ENCODE results near the gene BAG1. TPM values are rescaled to one million over a fixed set of nuclear protein-coding genes. Genes with fewer than 3 reads are reported as not detected.

Gene BAG1
- polyA plus RNA-seq, 1 experiment: 17.7 TPM

- no peak for DNase-seq (ENCODE audit: low read depth)
- ChIA-PET POLR2A (no interaction called here), CTCF (interaction anchor here (0.6 to 1.6 kb wide), 4 partner anchors 32 to 339 kb away, joined by 3 to 5 read pairs (median 4); no protein-coding TSS in a partner anchor)
- H3K4me3 ChIP-seq (ENCODE audit: low read depth, low read length): no peak overlapping the region
- TF ChIP-seq CTCF (IDR thresholded peaks at IDR 0.05; ENCODE audit: insufficient read depth, low read depth, low read length): no peak
- H3K27me3 ChIP-seq (ENCODE audit: control insufficient read depth, insufficient read depth, low read length): no peaks in the 10 kb centered on the region
- peaks cover 9% of the 10 kb centered on the region for H3K36me3 ChIP-seq (ENCODE audit: control insufficient read depth, insufficient read depth, low read length)
Measured at GRCh38 chr9:33285502-33285901, 21.0 kb upstream of the BAG1 start.

DNA sequence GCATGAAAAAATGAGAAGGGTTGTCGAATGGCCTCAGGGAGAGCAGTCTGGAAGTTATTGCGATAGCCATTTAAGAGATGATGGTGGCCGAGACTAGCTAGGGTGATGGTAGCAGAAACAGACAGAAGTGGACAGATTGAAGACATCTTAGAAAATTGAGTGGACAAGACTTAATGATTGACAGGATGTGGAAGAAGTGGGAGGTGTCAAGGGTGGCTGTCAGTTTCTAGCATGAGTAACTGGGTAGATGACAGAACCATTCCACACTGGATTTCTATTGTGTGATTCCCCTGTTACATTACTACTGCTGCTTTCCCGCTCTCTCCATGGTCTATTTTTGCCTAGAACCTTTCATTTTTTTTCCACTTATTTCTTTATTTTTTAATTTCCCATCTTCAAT lies 13.0 kb upstream of the BAG1 start:
- DNase-seq (ENCODE audit: low read depth): no peak
- POLR2A ChIA-PET: no interaction called here
- H3K4me3 ChIP-seq (ENCODE audit: low read depth, low read length): no peak overlapping the region
- peaks cover 17% of the 10 kb centered on the region for H3K36me3 ChIP-seq (ENCODE audit: control insufficient read depth, insufficient read depth, low read length)
- no peaks in the 10 kb centered on the region for H3K27me3 ChIP-seq (ENCODE audit: control insufficient read depth, insufficient read depth, low read length)
- no peak for TF ChIP-seq CTCF (IDR thresholded peaks at IDR 0.05; ENCODE audit: insufficient read depth, low read depth, low read length)
- CTCF ChIA-PET: interaction anchor here (1.4 kb wide), 1 partner anchor 175 kb away, joined by 5 read pairs; no protein-coding TSS in a partner anchor

DNA sequence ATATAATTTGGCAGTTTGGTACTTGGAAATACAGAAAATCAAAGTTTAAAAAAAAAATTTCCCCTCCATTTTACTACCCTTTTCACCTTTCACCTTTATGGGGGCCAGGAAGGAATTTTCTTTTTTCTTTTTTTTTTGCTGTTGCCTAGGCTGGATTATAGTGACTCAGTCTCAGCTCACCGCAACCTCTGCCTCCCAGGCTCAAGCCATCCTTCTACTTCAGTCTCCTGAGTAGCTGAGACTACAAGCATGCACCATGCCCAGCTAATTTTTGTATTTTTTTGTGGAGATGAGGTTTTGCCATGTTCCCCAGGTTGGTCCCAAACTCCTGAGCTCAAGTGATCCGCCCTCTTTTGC lies 9.4 kb upstream of the BAG1 start:
- no peak for DNase-seq (ENCODE audit: low read depth)
- no peaks in the 10 kb centered on the region for H3K27me3 ChIP-seq (ENCODE audit: control insufficient read depth, insufficient read depth, low read length)
- CTCF ChIA-PET: interaction anchor here (0.7 to 3.3 kb wide), 5 partner anchors 9 to 178 kb away, joined by 3 to 10 read pairs (median 3); partner anchors contain the start of genes BAG1 and CHMP5
- no peak for TF ChIP-seq CTCF (IDR thresholded peaks at IDR 0.05; ENCODE audit: insufficient read depth, low read depth, low read length)
- peaks cover 15% of the 10 kb centered on the region for H3K36me3 ChIP-seq (ENCODE audit: control insufficient read depth, insufficient read depth, low read length)
- POLR2A ChIA-PET: no interaction called here
- H3K4me3 ChIP-seq (ENCODE audit: low read depth, low read length): no peak overlapping the region

- no peak for TF ChIP-seq CTCF (IDR thresholded peaks at IDR 0.05; ENCODE audit: insufficient read depth, low read depth, low read length)
- no peak for DNase-seq (ENCODE audit: low read depth)
- H3K4me3 ChIP-seq (ENCODE audit: low read depth, low read length): no peak overlapping the region
- ChIA-PET POLR2A (no interaction called here), CTCF (interaction anchor here (0.5 to 3.3 kb wide), 6 partner anchors 9 to 179 kb away, joined by 3 to 10 read pairs (median 4); partner anchors contain the start of genes BAG1 and CHMP5)
- H3K27me3 ChIP-seq (ENCODE audit: control insufficient read depth, insufficient read depth, low read length): no peaks in the 10 kb centered on the region
- peaks cover 15% of the 10 kb centered on the region for H3K36me3 ChIP-seq (ENCODE audit: control insufficient read depth, insufficient read depth, low read length)
Measured at GRCh38 chr9:33273266-33273971, 8.9 kb upstream of the BAG1 start.

GRCh38 chr9:33272061-33272460 lies 7.6 kb upstream of the BAG1 start:
- POLR2A ChIA-PET: no interaction called here
- CTCF ChIA-PET: interaction anchor here (0.5 to 3.3 kb wide), 2 partner anchors 11 to 60 kb away, joined by 3 to 10 read pairs; no protein-coding TSS in a partner anchor
- no peak for TF ChIP-seq CTCF (IDR thresholded peaks at IDR 0.05; ENCODE audit: insufficient read depth, low read depth, low read length)
- H3K36me3 ChIP-seq (ENCODE audit: control insufficient read depth, insufficient read depth, low read length): peaks cover 12% of the 10 kb centered on the region
- H3K27me3 ChIP-seq (ENCODE audit: control insufficient read depth, insufficient read depth, low read length): no peaks in the 10 kb centered on the region
- H3K4me3 ChIP-seq (ENCODE audit: low read depth, low read length): no peak overlapping the region
- DNase-seq (ENCODE audit: low read depth): no peak

All from BJ (cell line).